ENCODE data around the gene E2F8.
A peak's percentile ranks its signal among the peaks of the same experiment; 100 is the strongest.

E2F8 gene

DNA sequence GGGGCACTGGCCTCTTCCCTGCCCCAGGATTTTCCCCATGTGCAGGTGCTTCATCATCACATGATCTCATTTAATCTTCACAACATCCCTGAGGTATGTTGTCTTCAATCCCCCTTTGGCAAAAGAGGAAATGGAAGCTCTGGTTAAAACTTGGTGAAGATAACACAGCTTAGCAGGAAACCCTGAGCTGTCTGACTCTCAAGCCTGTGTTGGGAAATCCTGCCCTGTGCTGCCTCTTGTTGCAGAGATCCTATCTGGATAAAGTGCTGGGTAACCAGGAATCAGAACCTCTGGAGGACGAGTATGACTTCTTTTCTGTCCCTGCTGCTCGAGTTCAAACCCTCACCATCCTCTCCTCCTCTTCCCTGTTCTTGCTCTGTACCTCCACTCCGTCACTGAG is 13.1 kb upstream of the E2F8 start:
- no peak for FAIRE-seq
- no peak for DNase-seq (ENCODE audit: insufficient read length, low spot score)

- DNase-seq (ENCODE audit: insufficient read length, low spot score) = no peak
- FAIRE-seq = no peak
Measured at GRCh38 chr11:19253153-19253745, 12.5 kb upstream of the E2F8 start.

DNA sequence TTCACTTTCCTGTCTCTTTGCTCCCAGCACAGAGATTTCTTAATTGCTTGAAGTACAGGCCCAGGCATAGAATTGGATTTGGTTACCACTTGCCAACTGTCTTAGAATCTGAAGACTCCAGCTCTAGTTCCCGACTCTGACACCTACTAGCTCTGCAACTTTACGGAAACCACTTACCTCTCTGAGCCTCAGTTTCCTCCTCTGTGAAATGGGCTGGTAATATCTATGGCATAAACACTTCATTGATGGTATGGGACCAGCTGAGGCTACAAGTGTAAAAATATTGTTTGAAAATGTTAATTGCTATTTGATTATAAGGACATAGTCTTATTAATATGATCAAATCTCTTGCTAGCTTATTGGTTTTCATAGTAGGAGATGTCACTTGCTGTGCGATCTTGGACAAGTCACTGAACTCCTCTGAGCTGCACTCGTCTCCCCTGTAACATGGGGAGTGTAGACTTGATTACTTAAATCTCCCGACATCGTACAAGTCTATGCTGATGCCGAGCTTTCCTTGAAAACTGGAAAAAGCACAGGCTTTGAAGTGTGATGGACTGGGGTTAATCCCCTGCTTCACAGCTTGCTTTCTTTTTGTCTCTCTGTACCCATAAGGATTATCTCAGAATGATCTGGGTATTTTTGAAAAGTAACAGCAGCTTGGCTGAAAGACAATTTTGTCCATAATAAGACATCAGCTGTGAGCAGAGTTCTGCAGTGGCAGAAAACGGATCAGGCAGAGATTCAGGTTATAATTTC is 11.8 kb upstream of the E2F8 start:
- FAIRE-seq = no peak
- no peak for DNase-seq (ENCODE audit: insufficient read length, low spot score)

- no peak for DNase-seq (ENCODE audit: insufficient read length, low spot score)
- no peak for FAIRE-seq
Measured at GRCh38 chr11:19251577-19251976, 10.8 kb upstream of the E2F8 start.

DNA sequence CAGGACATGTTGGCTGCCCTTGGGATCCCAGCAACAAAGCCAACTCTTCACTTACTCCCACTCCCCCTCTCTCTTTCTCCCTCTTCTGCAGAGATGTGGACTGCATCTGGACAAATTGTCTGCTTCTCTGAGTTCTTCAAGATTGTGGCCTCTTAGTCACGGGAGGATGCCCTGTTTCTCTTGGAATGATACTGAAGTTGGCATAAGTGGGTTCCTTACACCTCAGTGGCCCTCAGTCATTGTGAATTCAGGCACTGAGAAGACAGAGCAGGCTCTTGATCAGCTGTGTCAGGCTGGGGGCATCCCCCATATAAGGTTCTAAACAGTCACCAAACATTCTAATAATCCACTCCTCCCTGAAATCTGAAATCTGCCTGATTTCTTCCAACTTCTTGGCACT is 6.1 kb upstream of the E2F8 start:
- FAIRE-seq (no peak), DNase-seq (ENCODE audit: insufficient read length, low spot score) (no peak)

DNA sequence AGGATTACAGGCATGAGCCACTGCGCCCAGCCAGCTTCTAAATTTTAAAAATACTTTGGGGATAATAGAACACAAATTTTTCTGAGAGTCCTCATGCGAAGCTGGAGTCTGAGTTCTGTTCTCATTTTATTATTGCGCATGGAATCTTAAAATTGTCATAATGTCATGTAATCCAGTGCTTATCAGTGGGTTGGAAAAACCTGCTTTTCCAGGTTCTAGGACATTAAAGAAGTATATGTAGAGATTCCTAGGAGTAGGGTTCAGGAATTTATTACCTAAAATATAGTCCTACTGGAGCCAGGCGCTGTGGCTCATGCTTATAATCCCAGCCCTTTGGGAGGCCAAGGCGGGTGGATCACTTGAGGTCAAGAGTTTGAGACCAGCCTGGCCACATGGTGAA is 4.6 kb upstream of the E2F8 start:
- FAIRE-seq = no peak

DNA sequence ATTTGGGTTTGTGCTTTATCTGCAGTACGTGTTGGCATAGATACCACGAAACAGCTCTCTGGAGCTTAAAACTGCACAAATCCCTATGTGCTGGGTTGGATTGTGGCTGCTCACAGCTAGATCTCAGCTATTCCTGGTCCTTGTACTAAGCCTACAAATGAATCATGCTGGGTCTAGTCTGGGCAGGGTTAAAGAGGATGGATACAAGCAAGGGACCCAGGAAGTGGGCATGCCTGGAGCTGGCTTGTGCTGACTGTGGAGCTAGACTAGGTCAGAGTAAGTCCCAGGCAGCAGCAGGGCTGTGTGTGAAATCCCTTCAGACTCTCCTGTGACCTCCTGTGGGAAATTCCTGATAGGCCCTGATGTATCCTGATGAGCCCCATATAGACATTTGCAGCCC is 3.9 kb upstream of the E2F8 start:
- no peak for DNase-seq (ENCODE audit: insufficient read length, low spot score)

More for the DNA sequence above, 4.6 kb upstream of the E2F8 start:
- no peak for DNase-seq (ENCODE audit: insufficient read length, low spot score)

GRCh38 chr11:19244084-19244483 is 3.3 kb upstream of the E2F8 start:
- no peak for FAIRE-seq
- DNase-seq (ENCODE audit: insufficient read length, low spot score) = no peak

More for the DNA sequence above, 3.9 kb upstream of the E2F8 start:
- FAIRE-seq = no peak

DNA sequence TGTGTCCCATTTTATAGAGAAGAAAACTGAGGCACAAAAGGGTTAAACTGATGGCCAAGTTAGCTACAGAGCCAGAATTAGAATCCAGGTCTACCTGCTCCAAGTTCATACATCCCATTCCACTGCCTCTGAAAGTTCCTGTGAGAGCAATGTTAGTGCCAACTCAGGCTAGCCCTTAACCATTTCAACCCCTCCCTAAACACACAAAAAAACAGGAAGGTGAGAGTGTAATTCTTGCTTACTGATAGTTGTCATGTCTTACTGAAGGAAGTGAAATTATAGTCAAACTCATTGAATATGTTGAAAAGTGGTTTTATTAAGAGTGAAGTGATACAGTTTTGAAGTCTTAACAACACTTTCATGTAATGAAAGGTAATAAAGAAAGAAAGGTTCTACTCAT is 2.9 kb upstream of the E2F8 start:
- FAIRE-seq (no peak), DNase-seq (ENCODE audit: insufficient read length, low spot score) (no peak)

DNA sequence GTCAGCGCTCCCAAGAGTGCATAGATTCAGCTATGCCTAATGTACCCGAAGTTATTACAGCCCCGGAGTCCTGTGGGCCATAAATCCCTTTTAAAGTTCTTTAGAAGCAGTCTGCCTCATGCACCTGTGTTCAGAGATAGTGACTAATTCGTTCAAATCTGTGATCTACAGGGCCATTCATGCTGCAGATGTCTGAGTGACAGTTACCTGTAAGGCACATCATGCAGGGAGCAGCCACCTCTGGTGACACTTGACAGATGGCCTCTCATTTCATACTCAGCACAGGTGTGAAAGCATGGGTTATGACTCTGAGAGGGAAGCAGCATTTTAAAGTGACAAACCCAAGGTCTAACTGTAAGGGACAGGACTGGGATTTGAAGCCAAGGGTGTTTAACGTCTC is 2.4 kb upstream of the E2F8 start:
- DNase-seq (ENCODE audit: insufficient read length, low spot score) = no peak
- peak; percentile 31 for FAIRE-seq

GRCh38 chr11:19242179-19242932 is 1.6 kb upstream of the E2F8 start:
- FAIRE-seq (no peak), DNase-seq (ENCODE audit: insufficient read length, low spot score) (no peak)

- DNase-seq (ENCODE audit: insufficient read length, low spot score) = peak; percentile 51
- FAIRE-seq = no peak
Measured at GRCh38 chr11:19241260-19242178, 774 bp upstream of the E2F8 start.

DNA sequence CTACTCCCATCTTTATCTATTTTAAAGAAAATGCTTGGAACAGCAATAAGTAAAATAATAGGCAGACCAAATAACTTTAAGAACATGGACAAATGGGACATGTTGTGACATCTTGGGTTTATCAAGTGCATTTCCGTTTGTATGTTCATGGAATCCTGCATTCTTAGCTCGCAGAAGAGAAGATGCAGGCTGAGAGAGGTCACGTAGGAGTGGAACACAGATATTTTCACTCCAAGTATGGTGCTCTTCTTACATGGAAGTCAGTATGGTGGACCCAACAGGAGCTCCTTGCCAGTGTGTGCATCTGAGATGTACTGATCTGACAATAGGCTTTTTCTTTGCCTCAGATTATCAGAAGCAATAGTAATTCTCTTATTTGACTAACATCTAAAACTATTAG is 1.7 kb downstream of the E2F8 start:
- DNase-seq (ENCODE audit: insufficient read length, low spot score) (no peak), FAIRE-seq (no peak)

DNA sequence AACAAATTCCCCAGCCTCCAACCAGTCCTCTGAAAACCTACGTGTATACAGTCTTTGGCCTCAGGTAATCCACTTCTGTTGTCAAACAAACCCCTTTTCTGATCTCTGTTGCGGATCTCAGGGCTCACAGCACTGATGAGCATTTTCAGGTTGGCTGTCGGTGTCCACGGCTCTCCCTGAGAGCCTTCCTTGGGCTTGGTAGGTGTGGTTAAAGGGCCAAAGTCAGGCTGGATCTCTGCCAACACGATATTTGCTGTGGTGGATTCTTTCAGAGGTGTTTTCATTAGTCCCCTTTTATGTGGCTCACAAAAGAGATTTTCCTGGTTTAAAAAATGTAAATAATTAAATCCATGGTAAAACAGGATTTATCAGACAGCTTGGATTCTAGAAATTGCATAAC is 2.9 kb downstream of the E2F8 start:
- DNase-seq (ENCODE audit: insufficient read length, low spot score) (no peak), FAIRE-seq (no peak)

- no peak for FAIRE-seq
- no peak for DNase-seq (ENCODE audit: insufficient read length, low spot score)
Measured at GRCh38 chr11:19237381-19237780, 3.4 kb downstream of the E2F8 start.

DNA sequence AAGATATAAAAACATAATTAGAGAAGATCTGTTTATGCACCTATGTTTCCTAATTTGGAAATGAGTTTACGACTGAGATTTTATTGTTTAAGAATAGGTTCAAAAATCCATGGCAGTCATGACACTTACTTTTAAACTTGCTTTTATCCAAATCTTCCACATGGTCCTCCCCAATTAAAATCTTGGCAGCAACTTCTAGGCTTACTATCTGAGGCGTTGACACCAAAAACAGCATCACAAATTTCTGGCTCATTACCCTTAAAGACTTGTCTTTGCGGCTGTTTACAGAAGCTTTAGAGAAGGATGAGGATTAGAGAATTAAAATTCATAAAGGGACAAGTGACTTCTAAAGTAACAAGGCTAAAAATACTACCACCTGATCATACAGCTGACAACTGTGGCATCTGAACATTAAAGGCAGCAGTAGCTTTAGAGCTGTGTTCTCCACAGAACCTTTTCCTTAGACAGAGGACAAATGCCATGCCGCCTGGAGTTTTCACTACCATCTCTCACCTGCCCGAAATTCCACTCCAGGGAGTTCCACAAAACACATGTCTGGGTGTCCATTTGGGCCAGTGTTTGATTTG is 6.4 kb downstream of the E2F8 start:
- no peak for FAIRE-seq
- DNase-seq (ENCODE audit: insufficient read length, low spot score) = no peak

- peak; percentile 30 for DNase-seq (ENCODE audit: insufficient read length, low spot score)
- FAIRE-seq = no peak
Measured at GRCh38 chr11:19232910-19233503, 7.7 kb downstream of the E2F8 start.

- no peak for FAIRE-seq
- no peak for DNase-seq (ENCODE audit: insufficient read length, low spot score)
Measured at GRCh38 chr11:19229671-19230070, 11.1 kb downstream of the E2F8 start.

- DNase-seq (ENCODE audit: insufficient read length, low spot score) = no peak
- FAIRE-seq = no peak
Measured at GRCh38 chr11:19228968-19229367, 11.8 kb downstream of the E2F8 start.

All from HTR-8/SVneo (cell line).